ENCODE measurements around the gene FRY.

GRCh38 chr13:31998131-31998530 lies 33.4 kb upstream of the FRY start:
- TF ChIP-seq CTCF (IDR thresholded peaks at IDR 0.05) (no peak), POLR2A (IDR thresholded peaks at IDR 0.05) (no peak)

All from heart left ventricle (tissue), 13 donors.